ENCODE results near the gene SEC31A.
A peak's percentile ranks its signal among the peaks of the same experiment; 100 is the strongest.
"Not testable (repeated sequence)": the region's sequence is repeated elsewhere in the genome, so short reads cannot be mapped to it uniquely, and the experiment has no call there.

SEC31A gene

DNA sequence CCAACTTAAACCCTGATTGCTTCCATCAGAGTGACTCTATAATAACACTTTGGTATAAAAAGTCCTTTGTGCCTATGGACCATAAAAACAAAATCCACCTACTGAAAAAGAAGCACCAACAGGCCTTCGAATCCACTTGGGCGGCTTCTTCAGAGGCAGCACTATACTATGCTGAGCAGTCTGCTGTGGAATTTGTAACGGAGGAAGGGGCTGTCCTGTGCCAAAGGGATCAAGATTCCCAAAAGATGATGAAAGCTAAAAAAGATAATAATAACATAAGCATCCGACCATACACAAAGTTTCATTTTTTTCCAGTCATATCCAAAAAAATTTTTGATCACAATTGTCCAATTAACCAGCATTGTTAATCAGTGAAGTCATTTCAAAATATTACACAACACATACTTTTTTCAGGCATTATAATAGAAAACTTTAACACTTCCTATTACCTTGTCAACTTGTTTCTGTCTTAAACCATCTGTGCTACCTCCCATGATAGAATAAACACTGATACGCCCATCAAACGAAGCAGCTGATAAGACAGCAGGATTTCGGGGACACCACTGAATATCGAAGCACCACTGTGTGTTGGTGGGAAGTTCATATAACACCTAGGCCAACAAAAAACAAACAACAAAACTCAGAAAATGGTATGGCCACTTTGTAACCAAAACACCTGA lies 24.1 kb downstream of the SEC31A start:
- Mint-ChIP-seq H3K27ac (no peak overlapping the region), H3K4me3 (no peak overlapping the region), H3K27me3 (no peaks in the 10 kb centered on the region), H3K9me3 (no peaks in the 10 kb centered on the region), H3K36me3 (peaks cover 24 to 48% of the 10 kb centered on the region in 2 donors), H3K4me1 (peaks cover 9 to 17% of the 10 kb centered on the region in 2 donors)
- ATAC-seq (replicated peaks) (no peak), DNase-seq (no peak)

DNA sequence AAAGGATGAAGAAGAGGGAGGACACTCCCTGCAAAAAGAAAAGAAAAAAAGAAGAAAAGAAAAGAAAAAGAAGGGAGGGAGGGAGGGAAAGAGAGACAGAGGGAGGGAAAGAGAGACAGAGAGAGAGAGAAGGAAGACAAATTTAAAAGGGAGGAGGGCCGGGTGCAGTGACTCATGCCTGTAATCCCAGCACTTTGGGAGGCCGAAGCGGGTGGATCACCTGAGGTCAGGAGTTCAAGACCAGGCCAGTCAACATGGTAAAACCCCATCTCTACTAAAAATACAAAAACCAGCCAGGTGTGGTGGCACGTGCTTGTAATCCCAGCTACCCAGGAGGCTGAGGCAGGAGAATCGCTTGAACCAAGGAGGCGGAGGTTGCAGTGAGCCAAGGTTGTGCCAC lies 24.9 kb downstream of the SEC31A start:
- Mint-ChIP-seq H3K4me1 (peaks cover 9 to 17% of the 10 kb centered on the region in 2 donors), H3K36me3 (peaks cover 27 to 53% of the 10 kb centered on the region in 2 donors)
- not testable (repeated sequence) for H3K27ac Mint-ChIP-seq; H3K9me3 Mint-ChIP-seq; DNase-seq; H3K4me3 Mint-ChIP-seq; H3K27me3 Mint-ChIP-seq; ATAC-seq (replicated peaks)

DNA sequence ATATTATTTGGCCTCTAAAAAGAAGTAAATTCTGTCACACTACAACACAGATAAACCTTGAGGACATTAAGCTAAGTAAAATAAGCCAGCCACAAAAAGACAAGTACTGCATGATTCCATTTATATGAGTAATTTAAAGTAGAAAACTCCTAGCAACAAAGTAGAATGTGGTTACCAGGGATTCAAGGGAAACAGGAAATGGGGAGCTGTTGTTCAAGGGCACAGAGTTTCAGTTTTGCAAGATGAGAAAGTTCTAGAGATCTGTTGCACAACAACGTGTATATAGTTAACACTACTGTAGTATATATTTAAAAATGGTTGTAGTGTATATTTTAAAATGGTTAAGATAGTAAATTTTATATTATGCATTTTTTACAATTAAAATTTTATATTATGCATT lies 25.4 kb downstream of the SEC31A start:
- H3K4me1 Mint-ChIP-seq = peaks cover 9 to 17% of the 10 kb centered on the region in 2 donors
- peaks cover 25 to 50% of the 10 kb centered on the region in 2 donors for H3K36me3 Mint-ChIP-seq
- H3K27ac Mint-ChIP-seq = no peak overlapping the region
- no peak for ATAC-seq (replicated peaks)
- no peak for DNase-seq
- no peaks in the 10 kb centered on the region for H3K27me3 Mint-ChIP-seq
- no peak overlapping the region for H3K4me3 Mint-ChIP-seq
- H3K9me3 Mint-ChIP-seq = no peaks in the 10 kb centered on the region

DNA sequence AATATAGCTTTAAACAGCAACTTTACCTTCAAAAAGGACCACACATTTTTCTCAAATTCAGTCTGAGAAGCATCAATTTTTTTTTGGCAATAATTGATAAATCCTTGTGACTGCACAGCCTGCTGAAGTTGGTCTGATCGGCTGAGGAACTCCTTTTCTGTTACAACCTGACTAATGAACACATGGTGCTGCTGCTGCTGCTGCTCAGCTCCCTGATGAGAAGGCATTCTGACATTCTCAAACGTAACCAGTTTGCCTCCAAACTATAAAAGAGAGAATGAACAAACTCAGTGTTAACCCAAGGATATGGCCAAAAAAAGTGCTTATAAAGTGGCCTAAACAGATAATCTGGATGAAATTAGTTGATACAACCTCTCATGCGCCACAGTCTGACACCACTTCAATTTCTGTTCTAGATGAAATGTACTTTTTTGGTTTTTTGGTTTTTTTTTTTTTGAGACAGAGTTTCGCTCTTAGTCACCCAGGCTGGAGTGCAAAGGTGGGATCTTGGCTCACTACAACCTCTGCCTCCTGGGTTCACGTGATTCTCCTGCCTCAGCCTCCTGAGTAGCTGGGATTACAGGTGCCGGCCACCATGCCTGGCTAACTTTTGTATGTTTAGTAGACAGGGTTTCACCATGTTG lies 26.5 kb downstream of the SEC31A start:
- Mint-ChIP-seq H3K36me3 (peaks cover 25 to 45% of the 10 kb centered on the region in 2 donors), H3K27ac (no peak overlapping the region), H3K9me3 (no peaks in the 10 kb centered on the region), H3K27me3 (no peaks in the 10 kb centered on the region), H3K4me3 (no peak overlapping the region), H3K4me1 (peaks cover 9 to 17% of the 10 kb centered on the region in 2 donors)
- DNase-seq = no peak
- ATAC-seq (replicated peaks) = no peak

DNA sequence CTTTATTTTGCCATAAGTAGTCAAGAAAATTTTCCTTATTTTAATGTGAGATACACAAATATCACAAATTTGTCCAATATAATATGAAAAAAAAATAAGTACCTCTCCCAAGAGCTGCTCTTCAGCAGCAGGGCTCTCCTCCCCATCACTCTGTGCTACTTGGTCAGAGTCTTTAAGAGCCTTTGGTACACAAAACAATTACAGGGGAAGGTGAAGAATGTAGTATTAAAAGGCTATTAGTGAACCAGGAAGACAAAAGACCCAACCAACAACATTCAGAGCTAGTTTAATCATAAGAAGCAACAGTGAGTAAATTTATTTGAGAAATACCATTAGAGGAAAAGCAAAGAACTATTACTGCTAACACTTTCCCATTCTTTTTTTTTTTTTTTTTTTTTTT lies 29.4 kb downstream of the SEC31A start:
- Mint-ChIP-seq H3K4me1 (peaks cover 9 to 17% of the 10 kb centered on the region in 2 donors), H3K27ac (no peak overlapping the region), H3K4me3 (no peak overlapping the region), H3K27me3 (no peaks in the 10 kb centered on the region), H3K9me3 (no peaks in the 10 kb centered on the region), H3K36me3 (peaks cover 20 to 31% of the 10 kb centered on the region in 2 donors)
- ATAC-seq (replicated peaks) (no peak), DNase-seq (no peak)

DNA sequence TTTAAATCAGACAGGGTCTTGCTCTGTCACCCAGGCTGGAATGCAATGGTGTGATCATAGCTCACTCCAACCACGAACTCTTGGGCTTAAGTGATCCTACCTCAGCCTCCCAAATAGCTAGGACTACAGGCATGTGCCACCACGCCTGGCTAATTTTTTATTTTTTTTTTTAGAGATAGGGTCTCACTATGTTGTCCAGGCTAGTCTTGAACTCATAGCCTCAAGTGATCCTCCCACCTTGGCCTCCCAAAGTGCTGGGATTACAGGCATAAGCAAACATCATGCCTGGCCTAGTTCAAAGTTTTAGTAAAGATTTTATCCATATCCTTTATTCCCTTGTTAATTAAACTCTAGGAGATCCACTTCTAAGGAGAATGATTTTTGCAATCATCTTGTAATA lies 30.5 kb downstream of the SEC31A start:
- not testable (repeated sequence) for H3K4me1 Mint-ChIP-seq; H3K27ac Mint-ChIP-seq; H3K9me3 Mint-ChIP-seq; DNase-seq; ATAC-seq (replicated peaks); H3K27me3 Mint-ChIP-seq; H3K4me3 Mint-ChIP-seq
- peaks cover 14 to 26% of the 10 kb centered on the region in 2 donors for H3K36me3 Mint-ChIP-seq

DNA sequence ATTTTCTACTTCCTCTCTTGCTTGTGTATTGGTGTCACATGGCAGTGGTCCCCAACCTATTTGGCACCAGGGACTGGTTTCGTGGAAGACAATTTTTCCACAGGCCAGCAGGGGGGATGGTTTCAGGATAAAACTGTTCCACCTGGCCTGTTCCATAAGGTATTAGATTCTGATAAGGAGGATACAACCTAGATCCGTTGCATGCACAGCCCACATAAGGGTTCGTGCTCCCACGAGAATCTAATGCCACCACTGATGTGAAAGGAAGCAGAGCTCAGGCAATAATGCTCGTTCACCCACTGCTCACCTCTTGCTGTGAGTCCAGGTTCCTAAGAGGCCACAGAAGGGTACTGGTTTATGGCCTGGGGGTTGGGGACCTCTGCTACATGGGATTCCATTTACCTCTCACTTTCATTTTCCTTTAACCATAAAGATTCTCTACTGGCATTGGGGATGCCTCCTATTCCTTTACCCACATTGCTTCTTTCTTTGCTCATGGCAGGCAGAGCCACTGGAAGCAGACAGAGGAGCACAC lies 38.1 kb downstream of the SEC31A start:
- ATAC-seq (replicated peaks) = no peak
- Mint-ChIP-seq H3K4me1 (peaks cover 0 to 5% of the 10 kb centered on the region in 2 donors), H3K27me3 (no peaks in the 10 kb centered on the region), H3K9me3 (no peaks in the 10 kb centered on the region), H3K4me3 (no peak overlapping the region), H3K36me3 (peaks cover 34 to 52% of the 10 kb centered on the region in 2 donors), H3K27ac (no peak overlapping the region)
- no peak for DNase-seq

DNA sequence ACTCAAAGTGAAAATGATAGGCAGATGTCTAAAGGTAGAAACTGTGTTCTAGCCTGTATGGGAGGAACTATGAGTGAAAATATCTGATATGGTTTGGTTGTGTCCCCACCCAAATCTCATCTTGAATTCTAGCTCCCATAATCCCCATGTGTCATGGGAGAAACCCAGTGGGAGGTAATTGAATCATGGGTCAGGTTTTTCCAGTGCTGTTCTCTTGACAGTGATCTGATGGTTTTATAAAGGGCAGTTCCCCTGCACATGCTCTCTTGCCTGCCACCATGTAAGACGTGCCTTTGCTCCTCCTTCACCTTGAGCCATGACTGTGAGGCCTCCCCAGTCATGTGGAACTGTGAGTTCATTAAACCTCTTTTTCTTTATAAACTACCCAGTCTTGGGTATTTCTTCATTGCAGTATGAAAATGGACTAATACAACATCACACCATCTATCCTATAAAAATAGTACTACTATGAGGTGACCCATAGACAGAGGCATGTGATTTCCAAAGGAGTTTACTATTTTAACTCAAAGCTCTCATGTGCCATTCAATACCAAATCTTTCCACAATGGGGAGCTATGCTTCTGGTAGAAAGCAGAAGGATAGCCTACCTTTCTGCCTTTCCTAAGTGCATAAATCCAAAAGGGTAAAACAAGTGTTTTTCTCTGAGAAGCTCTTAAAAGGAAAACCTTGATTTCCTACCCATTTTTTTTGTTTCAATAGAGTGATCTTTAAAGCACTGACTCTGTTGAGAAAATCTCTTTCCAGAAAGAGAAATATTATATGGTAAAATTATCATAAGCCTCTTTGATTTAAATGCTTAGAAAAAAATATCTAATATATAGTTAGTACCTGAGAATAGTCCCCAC lies 38.8 kb downstream of the SEC31A start:
- Mint-ChIP-seq H3K36me3 (peaks cover 34 to 58% of the 10 kb centered on the region in 2 donors), H3K27me3 (no peaks in the 10 kb centered on the region), H3K9me3 (no peaks in the 10 kb centered on the region), H3K4me1 (peaks cover 0 to 5% of the 10 kb centered on the region in 2 donors), H3K4me3 (no peak overlapping the region), H3K27ac (no peak overlapping the region)
- DNase-seq (no peak), ATAC-seq (replicated peaks) (no peak)

DNA sequence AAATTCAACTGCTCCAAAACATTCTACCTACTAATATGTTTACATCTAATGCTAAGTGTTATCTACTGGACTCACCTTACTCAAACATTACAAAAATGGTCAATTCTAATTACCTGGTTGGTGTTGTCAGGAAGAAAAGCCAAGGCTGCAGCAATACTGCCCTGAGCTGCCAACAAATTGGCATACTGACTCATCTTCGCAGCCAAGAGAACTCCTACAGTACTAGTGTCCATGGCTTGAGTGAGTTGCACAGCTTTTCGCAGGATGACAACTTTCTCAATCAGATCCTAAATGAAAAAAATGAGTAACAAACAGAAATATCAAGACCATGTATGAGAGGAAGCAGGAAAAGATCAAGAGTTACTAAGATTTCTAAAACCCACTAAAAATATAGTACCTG lies 39.6 kb downstream of the SEC31A start:
- Mint-ChIP-seq H3K27ac (no peak overlapping the region), H3K4me1 (peaks cover 0 to 5% of the 10 kb centered on the region in 2 donors), H3K4me3 (no peak overlapping the region), H3K9me3 (no peaks in the 10 kb centered on the region), H3K27me3 (no peaks in the 10 kb centered on the region), H3K36me3 (peaks cover 34 to 63% of the 10 kb centered on the region in 2 donors)
- ATAC-seq (replicated peaks) = no peak
- no peak for DNase-seq

DNA sequence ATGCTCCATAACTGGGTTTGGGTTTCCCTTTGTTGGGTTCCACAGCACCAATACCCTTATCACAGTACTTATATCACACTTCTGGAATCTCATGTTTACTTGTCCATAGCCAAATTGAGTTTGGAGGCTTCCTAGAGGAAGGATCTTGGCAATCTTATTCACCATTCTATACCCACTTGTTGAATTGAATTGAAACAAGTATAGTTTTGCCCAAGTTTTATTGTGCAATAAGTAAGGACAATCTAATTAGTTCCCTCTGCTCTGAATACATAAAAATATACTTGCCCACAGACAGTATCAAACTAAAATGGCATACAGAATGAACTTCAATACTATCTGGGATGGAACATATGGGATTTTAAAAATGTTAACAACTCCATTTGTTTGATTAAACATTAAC lies 40.3 kb downstream of the SEC31A start:
- Mint-ChIP-seq H3K27me3 (no peaks in the 10 kb centered on the region), H3K9me3 (no peaks in the 10 kb centered on the region), H3K4me1 (peaks cover 0 to 5% of the 10 kb centered on the region in 2 donors), H3K36me3 (peaks cover 35 to 64% of the 10 kb centered on the region in 2 donors), H3K27ac (no peak overlapping the region), H3K4me3 (no peak overlapping the region)
- no peak for DNase-seq
- ATAC-seq (replicated peaks) = no peak

DNA sequence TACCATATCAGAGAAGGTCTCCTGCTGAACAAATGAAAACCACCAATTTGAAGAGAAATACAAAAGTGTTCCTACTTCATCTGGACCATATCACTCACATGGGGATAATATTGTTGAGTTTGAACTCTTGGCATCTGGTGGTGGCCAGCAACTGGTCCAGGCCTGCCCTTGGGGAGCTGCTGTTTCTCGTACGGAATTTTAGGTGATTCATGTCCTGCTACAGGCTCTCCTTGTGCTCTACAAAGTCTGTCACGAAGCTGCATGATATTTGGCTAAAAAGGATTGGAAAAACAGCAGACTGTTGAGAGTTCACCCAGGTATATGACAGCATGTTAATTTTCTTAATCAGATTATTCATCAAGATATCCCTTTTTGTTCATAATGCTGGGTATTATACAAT lies 42.2 kb downstream of the SEC31A start:
- Mint-ChIP-seq H3K27ac (no peak overlapping the region), H3K4me3 (no peak overlapping the region), H3K9me3 (no peaks in the 10 kb centered on the region), H3K27me3 (no peaks in the 10 kb centered on the region), H3K36me3 (peaks cover 29 to 66% of the 10 kb centered on the region in 2 donors), H3K4me1 (peaks cover 0 to 5% of the 10 kb centered on the region in 2 donors)
- no peak for ATAC-seq (replicated peaks)
- no peak for DNase-seq

DNA sequence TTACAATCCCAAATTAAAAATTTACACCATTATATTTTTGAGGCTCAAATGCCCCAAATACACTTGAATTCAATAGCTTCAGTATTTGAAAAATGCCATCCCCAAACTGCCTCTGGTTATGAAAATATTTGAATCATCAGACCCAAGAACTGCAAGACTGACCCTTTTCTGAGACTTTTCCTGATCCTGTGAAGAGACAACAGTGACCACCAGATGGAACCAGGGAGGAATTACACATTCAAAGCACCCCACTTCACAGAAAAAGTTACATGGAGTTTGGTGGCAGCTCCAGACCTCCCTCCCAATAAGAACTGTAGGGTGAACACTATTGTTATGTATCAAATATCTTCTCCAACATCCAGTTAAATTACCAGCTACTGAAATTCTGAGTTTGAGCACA lies 48.4 kb downstream of the SEC31A start:
- H3K36me3 Mint-ChIP-seq = peaks cover 15 to 57% of the 10 kb centered on the region in 2 donors
- ATAC-seq (replicated peaks) (no peak), DNase-seq (no peak)
- H3K4me3 Mint-ChIP-seq = no peak overlapping the region
- H3K27ac Mint-ChIP-seq = no peak overlapping the region
- H3K9me3 Mint-ChIP-seq = no peaks in the 10 kb centered on the region
- H3K4me1 Mint-ChIP-seq = no peaks in the 10 kb centered on the region
- H3K27me3 Mint-ChIP-seq = no peaks in the 10 kb centered on the region

DNA sequence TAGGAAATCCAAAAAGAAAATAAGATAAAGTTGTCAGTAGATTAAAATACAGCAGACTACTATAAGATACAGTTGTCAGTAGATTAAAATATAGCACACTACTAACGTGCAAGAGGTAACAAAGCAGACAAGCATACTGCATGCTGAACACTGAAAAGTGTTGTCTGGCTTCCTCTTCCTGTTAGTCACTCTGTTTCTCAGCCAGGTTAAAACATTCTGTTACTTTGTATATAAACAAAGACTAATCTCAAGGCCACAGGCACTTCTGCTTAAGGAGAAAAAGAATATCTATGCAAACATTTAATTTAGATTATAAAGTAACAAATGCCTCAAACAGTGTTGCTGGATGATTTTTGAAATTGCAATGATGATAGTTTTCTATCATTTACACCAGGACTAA lies 51.3 kb downstream of the SEC31A start:
- Mint-ChIP-seq H3K4me1 (no peaks in the 10 kb centered on the region), H3K36me3 (peaks cover 23 to 48% of the 10 kb centered on the region in 2 donors), H3K4me3 (no peak overlapping the region), H3K9me3 (no peaks in the 10 kb centered on the region), H3K27ac (no peak overlapping the region), H3K27me3 (no peaks in the 10 kb centered on the region)
- DNase-seq = no peak
- no peak for ATAC-seq (replicated peaks)

DNA sequence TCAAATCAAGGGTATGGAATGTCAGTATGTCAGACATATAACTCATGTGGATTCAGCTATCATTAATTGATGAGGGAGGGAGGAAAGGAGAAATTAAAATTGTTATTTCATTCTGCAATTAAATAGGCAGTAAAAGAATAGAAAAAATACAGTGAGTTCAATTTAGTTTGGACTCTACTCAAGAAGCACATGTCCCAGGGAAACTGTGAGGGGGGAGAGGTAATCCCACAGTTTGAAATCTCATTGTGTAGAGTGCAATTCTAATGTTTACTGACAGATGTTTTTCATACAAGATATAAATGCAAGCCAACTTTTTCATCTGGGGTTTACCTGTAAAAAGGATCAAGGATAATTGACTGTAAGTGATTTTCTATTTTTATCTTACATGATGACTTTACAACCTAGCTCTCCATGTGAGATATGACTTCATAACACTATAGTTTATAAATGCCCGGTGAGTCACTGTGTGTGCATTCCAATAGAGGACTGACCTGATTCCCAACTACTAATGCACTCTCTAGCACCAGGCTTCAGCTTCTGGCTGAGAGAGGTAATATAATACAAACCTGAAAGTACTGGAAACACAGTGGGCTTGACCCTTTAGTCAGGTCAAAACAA lies 57.1 kb downstream of the SEC31A start:
- Mint-ChIP-seq H3K27ac (peak overlapping the region; percentile 14), H3K4me3 (no peak overlapping the region), H3K36me3 (peaks cover 33 to 53% of the 10 kb centered on the region in 2 donors), H3K9me3 (peaks cover 1 to 4% of the 10 kb centered on the region in 2 donors), H3K4me1 (no peaks in the 10 kb centered on the region), H3K27me3 (no peaks in the 10 kb centered on the region)
- no peak for DNase-seq
- ATAC-seq (replicated peaks) = no peak
